AG09319 (cell line): ENCODE results near the gene HOXD11.

Source experiments
- DNase-seq: peaks from one replicate; pipeline ENCODE4 v3.0.0-alpha.2; 2010; ENCODE audit warnings: low read depth; ENCODE audit errors: extremely low read depth
- TF ChIP-seq, protein P1 (sequence below): IDR thresholded peaks from 2 replicates; pipeline ENCODE4 v1.5.1; 2011; ENCODE audit warnings: low read depth, mild to moderate bottlenecking, inconsistent platforms, low read length, moderate library complexity

HOXD11 gene

DNA sequence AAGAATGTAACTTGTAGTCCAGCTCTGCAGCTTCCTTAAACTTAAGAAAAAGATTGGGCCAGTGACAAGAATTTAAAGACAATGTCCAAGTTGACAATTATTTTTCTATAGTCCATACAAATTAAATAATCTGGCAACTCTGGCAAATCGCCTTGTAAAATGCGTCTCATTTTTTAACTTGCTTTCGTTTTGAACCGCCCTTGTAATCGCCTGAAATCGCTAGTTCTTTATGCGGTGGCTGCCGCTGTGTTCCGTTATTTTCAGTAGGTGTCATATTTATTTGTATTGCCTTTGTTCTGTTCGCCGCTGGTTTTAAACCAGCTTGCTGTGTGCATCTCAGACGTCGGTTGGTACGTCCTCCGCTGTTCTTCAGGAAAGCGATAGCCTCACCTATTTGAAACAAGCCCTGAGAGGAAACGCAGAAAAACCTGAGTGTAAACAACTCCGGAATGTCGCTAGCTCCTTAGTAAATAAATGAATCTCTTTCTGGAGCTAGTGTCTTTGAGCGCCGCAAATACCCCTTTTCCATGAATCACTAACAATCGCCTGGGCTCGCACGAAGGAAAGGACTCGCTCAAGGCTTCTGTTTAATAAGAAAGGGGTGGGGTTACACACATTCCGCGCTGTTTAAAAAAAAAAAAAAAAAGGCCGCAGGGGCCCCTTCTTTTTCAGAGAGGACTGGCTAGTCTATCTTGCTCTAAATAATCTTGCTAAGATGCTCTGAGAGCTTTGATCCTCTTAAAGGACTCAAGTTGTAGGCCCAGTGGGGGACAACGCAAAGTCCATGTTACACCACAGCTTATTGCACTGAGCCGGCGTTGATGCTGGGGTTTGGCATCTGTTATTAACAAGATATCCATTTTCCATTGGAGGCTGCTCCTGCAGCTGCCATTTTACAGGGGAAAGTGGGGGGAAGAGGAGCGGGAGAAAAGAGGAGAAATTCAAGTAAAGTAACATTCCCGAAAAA is 25.4 kb downstream of the HOXD11 start:
- TF ChIP-seq, protein P1, sequence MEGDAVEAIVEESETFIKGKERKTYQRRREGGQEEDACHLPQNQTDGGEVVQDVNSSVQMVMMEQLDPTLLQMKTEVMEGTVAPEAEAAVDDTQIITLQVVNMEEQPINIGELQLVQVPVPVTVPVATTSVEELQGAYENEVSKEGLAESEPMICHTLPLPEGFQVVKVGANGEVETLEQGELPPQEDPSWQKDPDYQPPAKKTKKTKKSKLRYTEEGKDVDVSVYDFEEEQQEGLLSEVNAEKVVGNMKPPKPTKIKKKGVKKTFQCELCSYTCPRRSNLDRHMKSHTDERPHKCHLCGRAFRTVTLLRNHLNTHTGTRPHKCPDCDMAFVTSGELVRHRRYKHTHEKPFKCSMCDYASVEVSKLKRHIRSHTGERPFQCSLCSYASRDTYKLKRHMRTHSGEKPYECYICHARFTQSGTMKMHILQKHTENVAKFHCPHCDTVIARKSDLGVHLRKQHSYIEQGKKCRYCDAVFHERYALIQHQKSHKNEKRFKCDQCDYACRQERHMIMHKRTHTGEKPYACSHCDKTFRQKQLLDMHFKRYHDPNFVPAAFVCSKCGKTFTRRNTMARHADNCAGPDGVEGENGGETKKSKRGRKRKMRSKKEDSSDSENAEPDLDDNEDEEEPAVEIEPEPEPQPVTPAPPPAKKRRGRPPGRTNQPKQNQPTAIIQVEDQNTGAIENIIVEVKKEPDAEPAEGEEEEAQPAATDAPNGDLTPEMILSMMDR: no peak
- no peak for DNase-seq

DNA sequence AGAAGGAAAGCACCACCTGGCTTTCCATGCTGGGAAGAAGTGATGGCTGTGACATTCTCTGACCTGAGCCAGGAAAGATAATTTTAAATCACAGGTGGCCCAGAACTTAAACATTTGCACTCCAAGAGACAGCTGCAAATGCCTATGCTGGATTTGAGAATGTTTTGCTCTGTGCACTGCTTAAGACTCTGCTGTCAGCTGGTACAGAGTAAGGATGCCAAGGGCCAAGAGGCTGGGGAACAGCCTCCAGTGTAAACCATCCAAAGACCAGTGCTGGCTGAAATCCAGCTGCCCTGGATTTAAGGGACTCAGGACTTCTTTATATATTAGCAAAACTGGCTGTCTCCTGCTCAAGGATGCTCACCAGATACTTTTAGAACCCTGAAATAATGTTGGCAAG is 26.3 kb downstream of the HOXD11 start:
- TF ChIP-seq, protein P1: no peak
- DNase-seq: no peak

DNA sequence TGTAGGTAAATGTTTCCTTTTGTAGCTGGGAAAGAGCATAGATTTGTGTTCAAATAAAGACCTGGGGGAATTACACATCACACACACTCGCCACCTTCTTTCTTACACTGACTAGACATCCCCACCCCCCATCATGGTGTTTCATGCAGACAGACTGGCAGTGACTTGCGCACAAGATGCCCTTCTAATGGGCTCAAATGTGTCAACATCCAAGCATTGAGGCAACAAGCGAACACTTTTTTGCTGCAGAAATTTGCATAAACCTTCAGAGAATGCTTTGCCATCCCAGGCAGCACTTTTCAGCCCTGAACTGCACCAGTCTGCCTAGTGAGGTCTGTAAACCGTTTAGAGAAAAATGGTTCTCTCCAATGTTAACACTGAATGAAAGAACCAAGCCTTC is 27.0 kb downstream of the HOXD11 start:
- no peak for DNase-seq
- TF ChIP-seq, protein P1: no peak

DNA sequence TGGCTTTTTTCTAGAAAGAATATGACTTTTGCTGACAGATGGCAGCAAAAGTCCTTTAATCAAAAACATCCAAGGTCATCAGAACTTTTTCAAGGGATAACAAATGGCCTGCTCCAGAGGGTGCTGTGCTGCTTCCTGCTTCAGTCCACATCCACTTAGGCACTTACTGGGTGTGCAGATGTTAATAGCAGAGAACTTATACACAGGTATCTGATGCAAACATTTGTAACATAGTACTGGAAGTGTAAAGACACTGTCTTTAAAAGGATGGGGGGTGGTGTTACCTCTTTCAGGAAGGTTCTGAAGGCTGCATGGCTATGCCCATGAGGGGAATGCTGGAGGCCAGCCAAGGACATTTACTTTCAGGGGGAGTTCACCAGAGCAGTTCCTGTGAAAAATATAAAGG is 28.0 kb downstream of the HOXD11 start:
- no peak for DNase-seq
- TF ChIP-seq, protein P1: no peak

DNA sequence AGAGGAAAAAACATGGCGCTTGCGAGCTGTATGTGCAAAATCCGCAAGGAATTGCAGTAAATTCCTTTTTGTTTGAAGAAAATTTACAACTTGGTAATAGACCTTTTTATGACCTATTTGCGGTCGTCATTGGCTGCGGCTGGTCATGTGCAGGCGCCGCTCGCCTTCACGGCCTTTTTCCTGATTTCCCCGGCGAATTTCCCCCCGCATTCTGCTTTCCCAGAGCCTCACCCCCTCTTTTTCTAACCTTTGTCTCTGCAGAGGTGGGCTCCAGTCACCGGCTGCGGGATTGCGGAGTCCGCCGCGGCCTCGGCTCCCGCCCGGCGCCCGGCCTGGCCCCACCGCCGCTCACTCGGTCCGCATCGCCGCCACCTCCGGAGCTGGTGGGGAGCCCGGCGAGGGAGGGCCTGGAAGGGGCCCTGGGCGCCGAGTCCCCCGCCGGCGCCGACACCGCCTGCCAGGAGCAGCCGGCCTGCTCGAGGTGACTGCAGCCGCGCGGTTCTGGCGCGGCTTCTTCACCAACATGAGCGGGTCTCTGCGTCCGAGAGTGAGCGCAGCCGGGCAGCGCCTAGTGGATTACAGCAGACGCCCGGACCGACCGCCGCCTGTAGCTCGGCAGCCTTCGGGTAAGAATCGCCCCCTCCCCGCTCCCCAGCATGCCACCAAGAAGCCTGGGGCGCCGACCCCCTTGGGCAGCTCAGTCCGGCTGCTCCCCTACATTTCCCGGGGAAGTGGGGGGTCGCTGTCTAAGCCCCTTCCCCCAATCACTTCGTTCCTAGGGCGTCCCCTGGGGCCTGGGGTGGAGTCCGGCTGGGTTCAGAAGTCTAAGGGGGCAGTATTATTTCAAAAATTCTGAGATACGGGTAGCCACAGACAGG is 29.5 kb downstream of the HOXD11 start:
- TF ChIP-seq, protein P1: no peak
- no peak for DNase-seq

DNA sequence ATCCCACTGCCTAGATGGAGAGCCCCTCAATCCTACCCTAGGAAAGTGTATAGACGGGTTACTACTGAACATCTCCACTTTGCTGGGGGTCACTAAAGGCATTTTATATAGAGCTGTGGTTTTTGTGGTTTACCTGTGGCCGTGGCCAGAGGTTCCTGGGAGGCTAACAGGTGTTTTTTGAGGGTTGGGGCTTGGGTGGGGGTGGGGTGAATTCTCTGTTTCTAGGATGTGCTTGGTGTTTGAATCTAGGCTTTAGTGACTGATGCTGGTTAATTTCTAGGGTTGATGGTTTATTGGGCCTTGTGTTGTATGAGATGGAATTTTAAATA is 30.1 kb downstream of the HOXD11 start:
- TF ChIP-seq, protein P1: no peak
- no peak for DNase-seq

DNA sequence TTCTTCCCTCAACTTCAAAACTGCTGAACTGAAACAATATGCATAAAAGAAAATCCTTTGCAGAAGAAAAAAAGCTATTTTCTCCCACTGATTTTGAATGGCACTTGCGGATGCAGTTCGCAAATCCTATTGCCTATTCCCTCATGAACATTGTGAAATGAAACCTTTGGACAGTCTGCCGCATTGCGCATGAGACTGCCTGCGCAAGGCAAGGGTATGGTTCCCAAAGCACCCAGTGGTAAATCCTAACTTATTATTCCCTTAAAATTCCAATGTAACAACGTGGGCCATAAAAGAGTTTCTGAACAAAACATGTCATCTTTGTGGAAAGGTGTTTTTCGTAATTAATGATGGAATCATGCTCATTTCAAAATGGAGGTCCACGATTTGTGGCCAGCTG is 30.8 kb downstream of the HOXD11 start:
- TF ChIP-seq, protein P1: no peak
- no peak for DNase-seq
